Measurements from ENCODE around the gene AMBRA1. TPM values are rescaled to one million over a fixed set of nuclear protein-coding genes. Genes with fewer than 3 reads are reported as not detected.

AMBRA1 gene
- polyA plus RNA-seq, 2 of the 4 experiments (the other 2 are of a cell fraction): 11.5 to 13.4 TPM

- ChIA-PET CTCF (interaction anchor here (0.6 to 25.2 kb wide), 21 partner anchors 9 to 316 kb away, joined by 3 to 325 read pairs (median 4); partner anchors contain the start of gene CHRM4), POLR2A (interaction anchor here (1.6 kb wide), 1 partner anchor 104 kb away, joined by 4 read pairs; no protein-coding TSS in a partner anchor)
- no peak for TF ChIP-seq GATA3 (IDR thresholded peaks at IDR 0.05; ENCODE audit: borderline replicate concordance)
- peak; percentile 49 for TF ChIP-seq POLR2A (IDR thresholded peaks at IDR 0.05; ENCODE audit: low read length)
- TF ChIP-seq RAD21 (conservative IDR thresholded peaks at IDR 0.05 in 1 of 2, IDR thresholded peaks at IDR 0.05 in 1 of 2): peak; percentile 17 to 52; a peak in 3 of 5 replicates
- TF ChIP-seq SMC3 (IDR thresholded peaks at IDR 0.05): peak; percentile 62
- peak in 1 of 2 experiments; percentile 78; a peak in 3 of 5 replicates for TF ChIP-seq JUN (IDR thresholded peaks at IDR 0.05)
- TF ChIP-seq RNF2 (IDR thresholded peaks at IDR 0.05; ENCODE audit: borderline replicate concordance, low read depth): no peak
- TF ChIP-seq MYC (IDR thresholded peaks at IDR 0.05; ENCODE audit: borderline replicate concordance, low read length): peak; percentile 84; the same call in 1 of the 2 replicates
- no peak for TF ChIP-seq CEBPB (IDR thresholded peaks at IDR 0.05)
- peak; percentile 75 for TF ChIP-seq BCL3 (IDR thresholded peaks at IDR 0.05)
- no peak for TF ChIP-seq TFCP2L1 (CRISPR knock-in tag; IDR thresholded peaks at IDR 0.05)
- peak; percentile 73 for TF ChIP-seq MAX (IDR thresholded peaks at IDR 0.05)
- TF ChIP-seq CTCF (IDR thresholded peaks at IDR 0.05): peak; percentile 98
- no peak for TF ChIP-seq RARB (CRISPR knock-in tag; IDR thresholded peaks at IDR 0.05)
- peak within 1 kb of the TSS; percentile 84 for H3K4me3 ChIP-seq
- peak within 1 kb of the TSS; percentile 99 for H3K4me2 ChIP-seq
- no peaks in the 10 kb centered on the region for H3K9me3 ChIP-seq
- peak within 1 kb of the TSS; percentile 77 to 96 for H3K27ac ChIP-seq
- peaks cover 16% of the 10 kb centered on the region for H3K4me1 ChIP-seq
- no peak for FAIRE-seq
- ATAC-seq: peak; percentile 83 to 85
- DNase-seq (ENCODE audit: low read depth in 1 of 2, low spot score in 1 of 2): peak; percentile 81 to 82
- WGBS (ENCODE audit: missing lambda C conversion rate): 21% methylated on average over 25 of the region's 80 CpGs
Observed at GRCh38 chr11:46346886-46347636, 246.8 kb downstream of the AMBRA1 start, which contains the start of gene DGKZ. Gene DGKZ (plus strand): TSS chr11:46347463. CDS start chr11:46347660, 197 bp downstream.

Small RNA genes within 50 kb of the gene (small RNA-seq; reads per million reads assigned to genes)
- gene MIR3160-1 (0 reads per million in 6 experiments), gene MIR4688 (0 to 6.0 (median 0.54) reads per million in 6 experiments)

Other genes starting within 250 kb of the AMBRA1 start
- gene DGKZ, start 246.6 kb downstream of the AMBRA1 start, polyA plus RNA-seq (2011; rRNA removed): 12.8 and 14.5 TPM in 2 replicates
- 28.4 to 30.7 TPM (median 28.4 TPM) in 3 replicates for gene DGKZ, start 246.6 kb downstream of the AMBRA1 start, polyA plus RNA-seq (2017; fragmentation: RNase III; extraction: RNeasy Plus Mini Kit Qiagen cat#74134 plus additional on column Dnase treatment)
- gene MDK, start 212.4 kb downstream of the AMBRA1 start, polyA plus RNA-seq (2011; rRNA removed): 18.3 and 18.4 TPM in 2 replicates
- gene MDK, start 212.4 kb downstream of the AMBRA1 start, polyA plus RNA-seq (2017; fragmentation: RNase III; extraction: RNeasy Plus Mini Kit Qiagen cat#74134 plus additional on column Dnase treatment): 12.8 to 15.1 TPM (median 13.6 TPM) in 3 replicates
- gene CHRM4, start 202.2 kb downstream of the AMBRA1 start, polyA plus RNA-seq (2011; rRNA removed): 0.17 and 0.22 TPM in 2 replicates
- gene CHRM4, start 202.2 kb downstream of the AMBRA1 start, polyA plus RNA-seq (2017; fragmentation: RNase III; extraction: RNeasy Plus Mini Kit Qiagen cat#74134 plus additional on column Dnase treatment): 0.28 to 0.38 TPM (median 0.29 TPM) in 3 replicates
- gene HARBI1, start 23.2 kb upstream of the AMBRA1 start, polyA plus RNA-seq (2011; rRNA removed): 5.6 and 6.2 TPM in 2 replicates
- 4.6 to 5.7 TPM (median 5.1 TPM) in 3 replicates for gene HARBI1, start 23.2 kb upstream of the AMBRA1 start, polyA plus RNA-seq (2017; fragmentation: RNase III; extraction: RNeasy Plus Mini Kit Qiagen cat#74134 plus additional on column Dnase treatment)
- 58.6 and 75.4 TPM in 2 replicates for gene ATG13, start 23.5 kb upstream of the AMBRA1 start, polyA plus RNA-seq (2011; rRNA removed)
- gene ATG13, start 23.5 kb upstream of the AMBRA1 start, polyA plus RNA-seq (2017; fragmentation: RNase III; extraction: RNeasy Plus Mini Kit Qiagen cat#74134 plus additional on column Dnase treatment): 35.5 to 39.9 TPM (median 39.5 TPM) in 3 replicates
- gene ARHGAP1, start 106.6 kb upstream of the AMBRA1 start, polyA plus RNA-seq (2011; rRNA removed): 17.2 and 33.4 TPM in 2 replicates
- 34.8 to 35.9 TPM (median 35.2 TPM) in 3 replicates for gene ARHGAP1, start 106.6 kb upstream of the AMBRA1 start, polyA plus RNA-seq (2017; fragmentation: RNase III; extraction: RNeasy Plus Mini Kit Qiagen cat#74134 plus additional on column Dnase treatment)
- gene ZNF408, start 107.0 kb upstream of the AMBRA1 start, polyA plus RNA-seq (2011; rRNA removed): 6.7 TPM in 2 replicates
- 14.0 to 16.7 TPM (median 16.5 TPM) in 3 replicates for gene ZNF408, start 107.0 kb upstream of the AMBRA1 start, polyA plus RNA-seq (2017; fragmentation: RNase III; extraction: RNeasy Plus Mini Kit Qiagen cat#74134 plus additional on column Dnase treatment)
- gene F2, start 125.2 kb upstream of the AMBRA1 start, polyA plus RNA-seq (2011; rRNA removed): 3.8 and 4.2 TPM in 2 replicates
- 1.5 to 3.0 TPM (median 2.5 TPM) in 3 replicates for gene F2, start 125.2 kb upstream of the AMBRA1 start, polyA plus RNA-seq (2017; fragmentation: RNase III; extraction: RNeasy Plus Mini Kit Qiagen cat#74134 plus additional on column Dnase treatment)

All from A549 (cell line).